ENCODE results near the gene DOCK11.
"Not testable (repeated sequence)": the region's sequence is repeated elsewhere in the genome, so short reads cannot be mapped to it uniquely, and the experiment has no call there.

Gene DOCK11

GRCh38 chrX:118579417-118579816 is 83.8 kb downstream of the DOCK11 start:
- POLR2A ChIA-PET = no interaction called here
- CTCF ChIA-PET = no interaction called here
- TF ChIP-seq FEZF1 (tag by site-specific recombination; IDR thresholded peaks at IDR 0.05) = 0 out of 2 replicates have a peak, but pooled peaks have one; percentile 14
- TF ChIP-seq OSR2 (tag by site-specific recombination; IDR thresholded peaks at IDR 0.05) = peak; percentile 87
- TF ChIP-seq TRIM28 (IDR thresholded peaks at IDR 0.05; ENCODE audit: borderline replicate concordance, low read length) = peak; percentile 58; the same call in 1 of the 2 replicates
- no peak for TF ChIP-seq ZNF169 (tag by site-specific recombination; IDR thresholded peaks at IDR 0.05)
- no peak for TF ChIP-seq ZNF701 (tag by site-specific recombination; IDR thresholded peaks at IDR 0.05)
- TF ChIP-seq YY1 (tag by site-specific recombination; IDR thresholded peaks at IDR 0.05) = no peak
- TF ChIP-seq GLI4 (tag by site-specific recombination; IDR thresholded peaks at IDR 0.05) = no peak
- no peak for TF ChIP-seq ZFP3 (tag by site-specific recombination; IDR thresholded peaks at IDR 0.05; ENCODE audit: low read depth)
- peak; percentile 65; the same call in 1 of the 2 replicates for TF ChIP-seq TCF7L2 (IDR thresholded peaks at IDR 0.05; ENCODE audit: borderline replicate concordance, low read depth, low read length)
- peak; percentile 77 for TF ChIP-seq PRDM6 (tag by site-specific recombination; IDR thresholded peaks at IDR 0.05)
- TF ChIP-seq WT1 (tag by site-specific recombination; IDR thresholded peaks at IDR 0.05) = peak; percentile 20; the same call in 1 of the 2 replicates
- TF ChIP-seq ZNF248 (tag by site-specific recombination; IDR thresholded peaks at IDR 0.05) = no peak
- TF ChIP-seq REST (tag by site-specific recombination; IDR thresholded peaks at IDR 0.05) = no peak
- no peak for TF ChIP-seq ZFP37 (tag by site-specific recombination; IDR thresholded peaks at IDR 0.05)
- TF ChIP-seq ZFHX2 (tag by site-specific recombination; conservative IDR thresholded peaks at IDR 0.05) = 0 out of 2 replicates have a peak, but pooled peaks have one; percentile 23
- H3K36me3 ChIP-seq (ENCODE audit: control insufficient read depth in 2 of 2, insufficient read depth in 1 of 2, low read length in 2 of 2) = no peaks in the 10 kb centered on the region
- no peaks in the 10 kb centered on the region for H3K9me3 ChIP-seq (ENCODE audit: control insufficient read depth, insufficient read depth, low read depth, low read length)
- H3K4me1 ChIP-seq (ENCODE audit: control insufficient read depth, insufficient read depth, low read length) = no peaks in the 10 kb centered on the region
- no peak overlapping the region for H3K4me3 ChIP-seq (ENCODE audit: low read depth, low read length)
- no peak overlapping the region for H3K27ac ChIP-seq (ENCODE audit: extremely low read depth, low read depth, low read length)

- CTCF ChIA-PET = interaction anchor here (0.8 kb wide), 1 partner anchor 16 kb away, joined by 3 read pairs; no protein-coding TSS in a partner anchor
- 0 out of 2 replicates have a peak, but pooled peaks have one; percentile 71 for TF ChIP-seq ZNF280D (tag by site-specific recombination; IDR thresholded peaks at IDR 0.05)
- TF ChIP-seq ZNF580 (tag by site-specific recombination; IDR thresholded peaks at IDR 0.05) = peak; percentile 48; the same call in 1 of the 2 replicates
- TF ChIP-seq ZNF146 (tag by site-specific recombination; IDR thresholded peaks at IDR 0.05) = peak; percentile 95
- POLR2A ChIA-PET = not testable (repeated sequence)
These were observed 87.3 kb downstream of the DOCK11 start for GRCh38 chrX:118582926-118583325.

More at GRCh38 chrX:118582926-118583325, 87.3 kb downstream of the DOCK11 start:
- not testable (repeated sequence) for H3K27ac ChIP-seq (ENCODE audit: extremely low read depth, low read depth, low read length); H3K9me3 ChIP-seq (ENCODE audit: control insufficient read depth, insufficient read depth, low read depth, low read length); H3K4me3 ChIP-seq (ENCODE audit: low read depth, low read length); H3K36me3 ChIP-seq (ENCODE audit: control insufficient read depth in 2 of 2, insufficient read depth in 1 of 2, low read length in 2 of 2); H3K4me1 ChIP-seq (ENCODE audit: control insufficient read depth, insufficient read depth, low read length)

Measured in HEK293 (cell line).